ENCODE data around the gene C2orf68.
"Not testable (repeated sequence)": the region's sequence is repeated elsewhere in the genome, so short reads cannot be mapped to it uniquely, and the experiment has no call there.

C2orf68 gene

GRCh38 chr2:85631316-85631715, 19.4 kb upstream of the C2orf68 start:
- peaks cover 20% of the 10 kb centered on the region; the same call in 1 of the 2 replicates for H3K36me3 ChIP-seq (ENCODE audit: insufficient read depth, low read length)
- H3K4me3 ChIP-seq (ENCODE audit: low read depth, low read length): no peak overlapping the region
- H3K27ac ChIP-seq (ENCODE audit: low read depth, low read length): no peak overlapping the region

DNA sequence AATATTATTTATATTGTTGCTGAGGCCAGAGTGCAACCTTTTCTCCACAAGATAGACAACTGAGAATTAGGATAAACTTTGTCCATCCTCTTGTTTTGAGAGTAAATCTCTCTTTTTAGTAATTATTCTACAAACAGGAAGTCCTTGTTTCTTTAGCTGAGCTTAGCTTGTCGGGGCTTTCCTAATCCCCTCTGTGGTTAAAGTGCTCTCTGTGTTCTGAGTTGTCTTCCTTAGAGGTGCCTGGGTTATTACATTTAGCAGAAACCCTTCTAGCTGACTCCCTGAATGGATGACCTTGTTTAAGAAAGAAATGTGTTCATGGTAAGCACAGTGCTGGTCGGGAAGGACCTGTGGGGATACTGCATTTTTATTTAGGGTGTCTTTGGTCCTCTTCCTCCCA, 16.8 kb upstream of the C2orf68 start:
- Histone ChIP-seq H3K4me1 (ENCODE audit: control insufficient read depth, insufficient read depth, low read length, unreplicated experiment) (no peaks in the 10 kb centered on the region), H2AFZ (ENCODE audit: low read length, unreplicated experiment) (no peak overlapping the region), H3K27me3 (ENCODE audit: insufficient read depth, low read length) (no peaks in the 10 kb centered on the region), H3K36me3 (ENCODE audit: insufficient read depth, low read length) (peaks cover 30% of the 10 kb centered on the region; the same call in 1 of the 2 replicates), H3K4me3 (ENCODE audit: low read depth, low read length) (no peak overlapping the region), H3K79me2 (ENCODE audit: control insufficient read depth, insufficient read depth, low read length, unreplicated experiment) (peaks cover 4% of the 10 kb centered on the region), H3K27ac (ENCODE audit: low read depth, low read length) (no peak overlapping the region)

More at GRCh38 chr2:85631316-85631715, 19.4 kb upstream of the C2orf68 start:
- Histone ChIP-seq H3K27me3 (ENCODE audit: insufficient read depth, low read length) (no peaks in the 10 kb centered on the region), H2AFZ (ENCODE audit: low read length, unreplicated experiment) (no peak overlapping the region), H3K4me1 (ENCODE audit: control insufficient read depth, insufficient read depth, low read length, unreplicated experiment) (peaks cover 5% of the 10 kb centered on the region), H3K79me2 (ENCODE audit: control insufficient read depth, insufficient read depth, low read length, unreplicated experiment) (peaks cover 9% of the 10 kb centered on the region)

DNA sequence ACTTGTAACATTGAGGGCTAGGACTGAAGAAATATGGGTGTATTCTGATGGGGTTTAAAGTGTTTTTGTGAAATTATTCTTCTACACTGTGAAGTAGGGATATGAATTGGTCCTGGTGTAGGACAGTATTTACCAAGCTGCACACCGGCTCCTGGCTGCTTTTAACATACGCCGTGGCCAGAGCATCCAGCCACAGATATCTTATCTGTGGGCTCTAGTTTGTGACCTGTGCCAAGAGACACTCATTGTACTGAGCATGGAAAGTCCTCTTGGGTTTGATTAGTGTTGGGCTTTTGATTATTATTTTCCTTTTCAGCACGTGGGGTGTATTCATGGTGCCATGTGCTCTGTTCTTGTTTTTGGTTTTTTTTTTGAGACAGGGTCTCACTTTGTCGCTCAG, 12.1 kb upstream of the C2orf68 start:
- Histone ChIP-seq H3K36me3 (ENCODE audit: insufficient read depth, low read length) (peaks cover 38% of the 10 kb centered on the region), H2AFZ (ENCODE audit: low read length, unreplicated experiment) (no peak overlapping the region), H3K4me3 (ENCODE audit: low read depth, low read length) (no peak overlapping the region), H3K79me2 (ENCODE audit: control insufficient read depth, insufficient read depth, low read length, unreplicated experiment) (peaks cover 23% of the 10 kb centered on the region), H3K27me3 (ENCODE audit: insufficient read depth, low read length) (no peaks in the 10 kb centered on the region), H3K4me1 (ENCODE audit: control insufficient read depth, insufficient read depth, low read length, unreplicated experiment) (peaks cover 6% of the 10 kb centered on the region), H3K27ac (ENCODE audit: low read depth, low read length) (no peak overlapping the region)

- Histone ChIP-seq H3K4me1 (ENCODE audit: control insufficient read depth, insufficient read depth, low read length, unreplicated experiment) (peaks cover 17% of the 10 kb centered on the region), H3K27ac (ENCODE audit: low read depth, low read length) (no peak overlapping the region), H3K79me2 (ENCODE audit: control insufficient read depth, insufficient read depth, low read length, unreplicated experiment) (peaks cover 47% of the 10 kb centered on the region), H3K4me3 (ENCODE audit: low read depth, low read length) (no peak overlapping the region), H2AFZ (ENCODE audit: low read length, unreplicated experiment) (no peak overlapping the region), H3K36me3 (ENCODE audit: insufficient read depth, low read length) (peaks cover 32% of the 10 kb centered on the region), H3K27me3 (ENCODE audit: insufficient read depth, low read length) (no peaks in the 10 kb centered on the region)
These were observed 9.5 kb upstream of the C2orf68 start for GRCh38 chr2:85621338-85621737.

DNA sequence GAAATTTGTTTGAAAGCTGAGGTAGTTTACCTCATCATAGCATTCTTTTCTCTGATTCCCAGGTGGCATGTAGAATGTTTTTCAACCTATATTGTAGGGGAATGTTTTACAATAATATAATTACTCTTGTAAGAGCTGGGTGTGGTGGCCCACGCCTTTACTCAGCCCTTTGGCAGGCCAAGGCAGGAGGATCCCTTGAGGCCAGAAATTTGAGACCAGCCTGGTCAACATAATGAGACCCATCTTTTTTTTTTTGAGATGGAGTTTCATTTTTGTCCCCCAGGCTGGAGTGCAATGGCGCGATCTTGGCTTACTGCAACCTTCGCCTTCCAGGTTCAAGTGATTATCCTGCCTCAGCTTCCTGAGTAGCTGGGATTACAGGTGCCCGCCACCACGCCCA, 7.8 kb upstream of the C2orf68 start:
- Histone ChIP-seq H3K4me3 (ENCODE audit: low read depth, low read length) (no peak overlapping the region), H3K36me3 (ENCODE audit: insufficient read depth, low read length) (peaks cover 22% of the 10 kb centered on the region), H2AFZ (ENCODE audit: low read length, unreplicated experiment) (no peak overlapping the region), H3K4me1 (ENCODE audit: control insufficient read depth, insufficient read depth, low read length, unreplicated experiment) (peaks cover 17% of the 10 kb centered on the region), H3K79me2 (ENCODE audit: control insufficient read depth, insufficient read depth, low read length, unreplicated experiment) (peaks cover 47% of the 10 kb centered on the region), H3K27me3 (ENCODE audit: insufficient read depth, low read length) (no peaks in the 10 kb centered on the region), H3K27ac (ENCODE audit: low read depth, low read length) (no peak overlapping the region)

GRCh38 chr2:85617723-85618122, 5.9 kb upstream of the C2orf68 start:
- H3K4me1 ChIP-seq (ENCODE audit: control insufficient read depth, insufficient read depth, low read length, unreplicated experiment): peaks cover 17% of the 10 kb centered on the region
- H2AFZ ChIP-seq (ENCODE audit: low read length, unreplicated experiment); H3K27ac ChIP-seq (ENCODE audit: low read depth, low read length); H3K27me3 ChIP-seq (ENCODE audit: insufficient read depth, low read length): not testable (repeated sequence)
- peak overlapping the region; percentile 81 for H3K4me3 ChIP-seq (ENCODE audit: low read depth, low read length)
- H3K36me3 ChIP-seq (ENCODE audit: insufficient read depth, low read length): peaks cover 13% of the 10 kb centered on the region; the same call in 1 of the 2 replicates
- peaks cover 43% of the 10 kb centered on the region for H3K79me2 ChIP-seq (ENCODE audit: control insufficient read depth, insufficient read depth, low read length, unreplicated experiment)

DNA sequence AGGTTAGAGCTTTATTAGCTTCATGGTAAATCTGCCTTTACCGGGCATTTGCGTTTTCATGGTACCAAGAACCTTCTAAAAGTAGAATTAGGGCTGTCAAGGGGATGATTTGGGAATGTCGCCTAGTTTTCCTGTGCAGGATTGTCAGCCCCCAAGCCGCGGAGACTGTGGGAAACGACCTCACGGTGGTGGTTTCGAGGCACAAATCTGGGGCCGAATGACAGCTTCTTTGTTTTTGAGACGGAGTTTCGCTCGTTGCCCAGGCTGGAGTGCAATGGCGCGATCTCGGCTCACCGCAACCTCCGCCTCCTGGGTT, 3.5 kb upstream of the C2orf68 start:
- peaks cover 17% of the 10 kb centered on the region for H3K4me1 ChIP-seq (ENCODE audit: control insufficient read depth, insufficient read depth, low read length, unreplicated experiment)
- no peaks in the 10 kb centered on the region for H3K27me3 ChIP-seq (ENCODE audit: insufficient read depth, low read length)
- no peak overlapping the region for H2AFZ ChIP-seq (ENCODE audit: low read length, unreplicated experiment)
- no peak overlapping the region; the same call in 1 of the 2 replicates for H3K4me3 ChIP-seq (ENCODE audit: low read depth, low read length)
- no peak overlapping the region for H3K27ac ChIP-seq (ENCODE audit: low read depth, low read length)
- H3K36me3 ChIP-seq (ENCODE audit: insufficient read depth, low read length): peaks cover 5% of the 10 kb centered on the region; the same call in 1 of the 2 replicates
- H3K79me2 ChIP-seq (ENCODE audit: control insufficient read depth, insufficient read depth, low read length, unreplicated experiment): peaks cover 39% of the 10 kb centered on the region

GRCh38 chr2:85614757-85615156, 2.9 kb upstream of the C2orf68 start:
- not testable (repeated sequence) for H3K36me3 ChIP-seq (ENCODE audit: insufficient read depth, low read length); H3K27me3 ChIP-seq (ENCODE audit: insufficient read depth, low read length); H3K4me3 ChIP-seq (ENCODE audit: low read depth, low read length); H3K27ac ChIP-seq (ENCODE audit: low read depth, low read length); H2AFZ ChIP-seq (ENCODE audit: low read length, unreplicated experiment)
- H3K79me2 ChIP-seq (ENCODE audit: control insufficient read depth, insufficient read depth, low read length, unreplicated experiment): peaks cover 35% of the 10 kb centered on the region
- peaks cover 17% of the 10 kb centered on the region for H3K4me1 ChIP-seq (ENCODE audit: control insufficient read depth, insufficient read depth, low read length, unreplicated experiment)

DNA sequence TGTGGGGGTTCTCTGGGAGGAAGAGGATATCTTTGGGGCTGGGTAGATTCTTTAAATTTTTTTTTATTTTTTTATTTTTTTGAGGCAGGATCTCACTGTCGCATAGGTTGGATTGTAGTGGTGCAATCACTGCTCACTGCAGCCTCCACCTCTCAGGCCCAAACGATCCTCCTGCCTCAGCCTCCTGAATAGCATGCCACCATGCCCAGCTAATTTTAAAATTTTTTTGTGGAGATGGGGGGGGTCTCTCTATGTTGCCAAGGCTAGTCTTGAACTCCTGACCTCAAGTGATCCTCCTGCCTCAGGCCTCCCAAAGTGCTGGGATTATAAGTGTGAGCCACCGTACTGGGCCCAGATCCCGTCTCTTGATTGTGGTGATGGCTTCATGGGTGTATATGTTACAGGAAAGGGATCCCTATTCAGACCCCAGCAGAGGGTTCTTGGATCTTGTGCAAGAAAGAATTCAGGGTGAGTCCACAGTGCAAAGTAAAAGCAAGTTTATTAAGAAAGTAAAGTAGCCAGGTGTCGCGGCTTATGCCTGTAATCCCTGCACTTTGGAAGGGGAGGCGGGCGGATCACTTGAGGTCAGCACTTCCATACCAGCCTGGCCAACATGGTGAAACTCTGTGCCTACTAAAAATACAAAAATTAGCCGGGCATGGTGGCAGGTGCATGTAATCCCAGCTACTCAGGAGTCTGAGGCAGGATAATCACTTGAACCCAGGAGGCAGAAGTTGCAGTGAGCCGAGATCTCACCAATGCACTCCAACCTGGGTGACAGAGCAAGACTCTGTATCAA, 2.0 kb upstream of the C2orf68 start:
- H3K4me1 ChIP-seq (ENCODE audit: control insufficient read depth, insufficient read depth, low read length, unreplicated experiment): peaks cover 10% of the 10 kb centered on the region
- H3K79me2 ChIP-seq (ENCODE audit: control insufficient read depth, insufficient read depth, low read length, unreplicated experiment): peaks cover 28% of the 10 kb centered on the region
- no peak overlapping the region for H3K27ac ChIP-seq (ENCODE audit: low read depth, low read length)

GRCh38 chr2:85611217-85611704, 605 bp downstream of the C2orf68 start:
- Histone ChIP-seq H3K27ac (ENCODE audit: low read depth, low read length) (0 out of 2 replicates have a peak overlapping the region, but pooled peaks have one; percentile 2), H2AFZ (ENCODE audit: low read length, unreplicated experiment) (peak overlapping the region; percentile 70)

More for the DNA sequence above, 2.0 kb upstream of the C2orf68 start:
- Histone ChIP-seq H3K36me3 (ENCODE audit: insufficient read depth, low read length) (no peaks in the 10 kb centered on the region), H3K27me3 (ENCODE audit: insufficient read depth, low read length) (no peaks in the 10 kb centered on the region), H2AFZ (ENCODE audit: low read length, unreplicated experiment) (no peak overlapping the region), H3K4me3 (ENCODE audit: low read depth, low read length) (no peak overlapping the region)

More at GRCh38 chr2:85611217-85611704, 605 bp downstream of the C2orf68 start:
- Histone ChIP-seq H3K79me2 (ENCODE audit: control insufficient read depth, insufficient read depth, low read length, unreplicated experiment) (peaks cover 9% of the 10 kb centered on the region), H3K36me3 (ENCODE audit: insufficient read depth, low read length) (no peaks in the 10 kb centered on the region), H3K4me3 (ENCODE audit: low read depth, low read length) (peak overlapping the region; percentile 90), H3K27me3 (ENCODE audit: insufficient read depth, low read length) (no peaks in the 10 kb centered on the region), H3K4me1 (ENCODE audit: control insufficient read depth, insufficient read depth, low read length, unreplicated experiment) (peaks cover 2% of the 10 kb centered on the region)
